ENCODE results near the gene SPSB1. TPM values are rescaled to one million over a fixed set of nuclear protein-coding genes. Genes with fewer than 3 reads are reported as not detected.

SPSB1 gene
- total RNA-seq, 2 donors from 2014 or later: 107 to 171 TPM

GRCh38 chr1:9367806-9368205 is 75.1 kb downstream of the SPSB1 start:
- ATAC-seq (ENCODE audit: insufficient number of reproducible peaks, low FRiP score, low read depth) (no peak), DNase-seq (ENCODE audit: low spot score) (no peak)
- Histone ChIP-seq H3K4me1 (ENCODE audit: control insufficient read depth in 1 of 2, low read depth in 2 of 2) (peaks cover 25 to 72% of the 10 kb centered on the region in 2 donors), H3K27me3 (replicated peaks; ENCODE audit: insufficient read depth) (no peaks in the 10 kb centered on the region), H3K27ac (peak overlapping the region in 1 of 2 donors; percentile 28), H3K9me3 (no peaks in the 10 kb centered on the region), H3K4me3 (no peak overlapping the region), H3K36me3 (peaks cover 15% of the 10 kb centered on the region)
- TF ChIP-seq CTCF (IDR thresholded peaks at IDR 0.05): no peak

- H3K27me3 ChIP-seq (replicated peaks; ENCODE audit: insufficient read depth): no peaks in the 10 kb centered on the region
- ATAC-seq (ENCODE audit: insufficient number of reproducible peaks, low FRiP score, low read depth): no peak
- TF ChIP-seq CTCF (IDR thresholded peaks at IDR 0.05): no peak
- peaks cover 25 to 72% of the 10 kb centered on the region in 2 donors for H3K4me1 ChIP-seq (ENCODE audit: control insufficient read depth in 1 of 2, low read depth in 2 of 2)
- H3K27ac ChIP-seq: peak overlapping the region in 1 of 2 donors; percentile 96
- no peak overlapping the region for H3K4me3 ChIP-seq
- DNase-seq (ENCODE audit: low spot score): no peak
- peaks cover 15% of the 10 kb centered on the region for H3K36me3 ChIP-seq
- no peaks in the 10 kb centered on the region for H3K9me3 ChIP-seq
These were observed 75.7 kb downstream of the SPSB1 start for GRCh38 chr1:9368356-9368755.

GRCh38 chr1:9369964-9370788 is 77.5 kb downstream of the SPSB1 start:
- Histone ChIP-seq H3K36me3 (peaks cover 15% of the 10 kb centered on the region), H3K27me3 (replicated peaks; ENCODE audit: insufficient read depth) (no peaks in the 10 kb centered on the region), H3K27ac (peak overlapping the region; percentile 93 to 96), H3K9me3 (no peaks in the 10 kb centered on the region), H3K4me1 (ENCODE audit: control insufficient read depth in 1 of 2, low read depth in 2 of 2) (peaks cover 35 to 73% of the 10 kb centered on the region in 2 donors), H3K4me3 (no peak overlapping the region)
- no peak for TF ChIP-seq CTCF (IDR thresholded peaks at IDR 0.05)
- ATAC-seq (ENCODE audit: insufficient number of reproducible peaks, low FRiP score, low read depth) (no peak), DNase-seq (ENCODE audit: low spot score) (no peak)

DNA sequence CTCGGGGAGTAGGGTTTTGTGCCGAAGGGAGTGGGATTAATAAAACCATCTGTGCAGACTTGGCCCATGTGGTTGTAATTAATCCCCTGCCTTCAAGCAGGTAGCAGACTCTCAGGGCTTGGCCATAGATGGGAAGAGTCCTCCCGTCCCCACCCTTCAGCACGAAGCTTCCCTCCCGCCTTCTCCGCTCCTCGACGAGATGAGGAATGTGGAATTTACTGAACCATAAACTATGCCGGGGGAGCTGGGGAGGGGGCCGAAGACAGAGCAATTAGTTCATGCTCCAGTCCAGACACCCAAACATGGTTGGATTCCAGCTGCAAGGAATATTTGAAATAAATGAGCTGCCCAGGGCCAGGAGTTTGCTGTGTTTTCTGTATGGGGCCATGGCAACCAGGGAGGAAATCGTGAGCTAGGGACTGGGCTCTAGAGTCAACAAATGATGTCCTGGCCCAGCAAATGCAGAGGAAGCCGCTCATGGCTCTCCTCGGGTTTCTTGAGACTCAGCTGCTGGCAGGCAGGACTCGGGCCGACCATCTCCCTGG is 78.8 kb downstream of the SPSB1 start:
- Histone ChIP-seq H3K36me3 (peaks cover 15% of the 10 kb centered on the region), H3K9me3 (no peaks in the 10 kb centered on the region), H3K27ac (peak overlapping the region; percentile 93 to 96), H3K4me3 (peak overlapping the region; percentile 22), H3K27me3 (replicated peaks; ENCODE audit: insufficient read depth) (no peaks in the 10 kb centered on the region), H3K4me1 (ENCODE audit: control insufficient read depth in 1 of 2, low read depth in 2 of 2) (peaks cover 46 to 76% of the 10 kb centered on the region in 2 donors)
- peak; percentile 95 for ATAC-seq (ENCODE audit: insufficient number of reproducible peaks, low FRiP score, low read depth)
- DNase-seq (ENCODE audit: low spot score): peak; percentile 70
- TF ChIP-seq CTCF (IDR thresholded peaks at IDR 0.05): no peak

GRCh38 chr1:9371951-9372350 is 79.3 kb downstream of the SPSB1 start:
- Histone ChIP-seq H3K4me1 (ENCODE audit: control insufficient read depth in 1 of 2, low read depth in 2 of 2) (peaks cover 46 to 74% of the 10 kb centered on the region in 2 donors), H3K27me3 (replicated peaks; ENCODE audit: insufficient read depth) (no peaks in the 10 kb centered on the region), H3K9me3 (no peaks in the 10 kb centered on the region), H3K4me3 (no peak overlapping the region), H3K27ac (peak overlapping the region; percentile 93 to 96), H3K36me3 (peaks cover 15% of the 10 kb centered on the region)
- DNase-seq (ENCODE audit: low spot score) (no peak), ATAC-seq (ENCODE audit: insufficient number of reproducible peaks, low FRiP score, low read depth) (no peak)
- no peak for TF ChIP-seq CTCF (IDR thresholded peaks at IDR 0.05)

Data from thoracic aorta (tissue), 2 donors.